Muscle of back (tissue), 11 donors: Measurements from ENCODE around the gene KANK4. TPM values are rescaled to one million over a fixed set of nuclear protein-coding genes. Genes with fewer than 3 reads are reported as not detected.

ENCODE experiments used
- DNase-seq, 3 donors: peaks; one replicate each; pipeline versions ENCODE4 v3.0.0 to v3.0.0-alpha.2; 2013
- polyA plus RNA-seq, 10 donors: library from polyadenylated mRNA; unstranded; fragments of 120-200 nt; gene quantifications; one replicate each; pipeline ENCODE4 v1.2.1, GENCODE V29; 2013; ENCODE audit not compliant: insufficient read length in 10 of 10

Gene KANK4
- polyA plus RNA-seq, 10 donors: 8.2 to 14.2 (median 10.8) TPM

DNA sequence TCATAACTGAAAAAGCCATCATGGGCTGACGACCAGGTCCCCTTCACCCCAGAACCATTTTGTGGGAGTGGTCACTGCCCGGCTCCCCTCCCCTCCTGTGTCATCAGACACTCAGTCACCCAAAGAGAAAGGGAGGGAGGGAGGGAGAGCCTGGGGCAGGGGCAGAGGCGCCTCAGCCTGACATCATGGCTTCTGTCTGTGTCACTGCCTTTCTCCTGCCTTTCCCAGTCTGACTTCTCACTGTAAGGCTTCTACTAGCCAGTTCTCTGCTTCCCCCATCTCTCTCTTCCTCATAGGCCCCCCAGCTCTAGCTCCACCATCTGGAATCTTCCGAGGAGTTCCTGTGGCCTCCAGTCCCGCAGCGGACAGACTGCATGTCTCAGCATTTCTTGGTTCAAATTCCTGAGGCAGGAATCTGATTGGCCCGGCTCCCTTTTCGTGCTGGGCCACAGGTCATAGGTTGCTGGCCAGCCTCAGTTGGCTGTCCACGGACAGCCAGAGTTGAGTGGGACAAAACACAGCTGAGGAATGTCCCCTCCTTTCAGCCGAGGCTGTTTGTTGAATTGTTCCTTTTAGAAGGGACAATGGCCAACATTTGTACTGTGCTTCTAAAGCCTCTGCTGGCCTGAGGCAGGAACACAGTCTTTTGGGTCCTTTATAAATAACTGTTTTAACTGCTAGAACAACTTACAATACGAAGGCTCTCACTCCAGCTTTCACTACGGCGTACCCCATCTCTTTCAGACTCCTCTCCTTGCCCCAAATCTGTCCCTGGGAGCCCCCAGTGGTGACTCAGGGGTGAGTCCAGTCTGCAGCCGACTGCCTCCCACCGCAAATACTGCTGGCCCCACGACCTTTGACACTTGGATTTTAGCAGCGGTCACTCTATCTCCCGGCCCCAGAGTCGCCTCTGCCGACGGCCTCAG is 18.7 kb upstream of the KANK4 start:
- DNase-seq: peak in 2 of 3 donors; percentile 55 to 86

DNA sequence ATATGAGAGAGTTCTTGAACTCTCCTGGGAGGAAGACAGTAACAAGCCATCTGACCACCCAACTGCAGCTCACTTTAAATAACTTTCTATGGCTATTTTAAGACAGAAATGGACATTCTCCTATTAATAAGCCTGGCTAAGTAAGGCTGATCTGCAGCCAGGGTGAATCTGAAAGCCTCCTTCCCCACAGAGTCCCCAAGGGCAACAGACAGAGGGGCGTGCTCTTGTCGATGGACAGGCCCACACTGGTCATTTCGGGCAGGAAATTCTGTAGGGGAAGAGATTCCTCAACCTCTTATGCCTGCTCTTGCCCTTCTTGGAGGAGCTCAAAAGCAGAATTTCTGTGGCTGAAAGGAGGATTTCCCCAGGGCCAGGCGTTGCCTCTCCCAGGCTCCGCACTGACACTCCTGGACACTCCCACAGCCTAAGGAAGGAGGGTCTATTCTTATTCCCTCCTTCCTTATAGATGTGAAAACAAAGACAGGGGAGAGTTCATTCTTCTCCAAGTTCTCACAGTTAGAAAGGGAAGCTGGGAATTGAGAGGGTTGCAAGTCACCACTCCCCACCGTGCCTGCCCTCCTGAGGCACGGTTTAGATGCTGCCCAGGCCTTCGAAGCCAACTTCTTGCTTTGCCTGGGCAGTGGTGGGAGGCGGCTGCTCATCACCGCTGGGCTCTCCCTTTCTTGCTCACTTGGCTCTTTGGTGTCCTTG is 17.9 kb upstream of the KANK4 start:
- peak in 2 of 3 donors; percentile 62 to 90 for DNase-seq

DNA sequence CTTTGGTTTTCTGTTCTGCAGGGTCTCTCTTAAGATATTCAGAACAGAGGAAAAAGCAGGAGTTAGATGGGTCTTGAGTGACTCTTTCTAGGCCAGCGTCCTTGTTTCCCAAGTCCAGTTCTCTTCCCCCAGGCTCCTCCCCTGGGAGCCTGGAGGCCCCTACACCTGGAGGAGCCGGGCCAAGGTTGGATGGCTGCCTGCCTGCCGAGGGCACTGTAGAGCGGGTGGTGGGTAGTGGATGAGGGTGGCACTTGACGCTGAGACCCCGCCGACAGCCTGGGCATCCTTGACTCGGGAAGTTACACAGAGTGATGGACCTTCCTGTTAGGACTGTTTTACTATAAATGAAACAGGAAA is 17.4 kb upstream of the KANK4 start:
- peak in 1 of 3 donors; percentile 52 for DNase-seq

DNA sequence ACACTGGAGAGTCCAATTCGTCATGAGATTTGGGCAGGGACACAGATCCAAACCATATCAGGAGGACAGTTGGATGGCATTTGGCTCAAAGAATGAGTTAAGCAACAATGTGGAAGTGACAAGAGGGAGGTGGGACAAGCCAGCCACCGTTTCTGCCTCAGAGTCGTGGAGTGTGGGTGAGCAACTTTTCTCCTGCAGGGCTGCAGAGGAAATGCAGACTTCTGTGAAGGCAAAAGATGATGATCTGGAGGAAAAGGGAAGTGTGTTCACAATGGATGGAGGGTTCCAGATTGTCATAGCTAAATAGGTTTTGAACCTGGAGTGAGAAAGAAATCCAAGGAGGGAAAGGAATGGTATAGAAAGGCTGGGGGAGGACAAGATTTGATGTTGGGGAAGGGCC is 16.4 kb upstream of the KANK4 start:
- DNase-seq: no peak

DNA sequence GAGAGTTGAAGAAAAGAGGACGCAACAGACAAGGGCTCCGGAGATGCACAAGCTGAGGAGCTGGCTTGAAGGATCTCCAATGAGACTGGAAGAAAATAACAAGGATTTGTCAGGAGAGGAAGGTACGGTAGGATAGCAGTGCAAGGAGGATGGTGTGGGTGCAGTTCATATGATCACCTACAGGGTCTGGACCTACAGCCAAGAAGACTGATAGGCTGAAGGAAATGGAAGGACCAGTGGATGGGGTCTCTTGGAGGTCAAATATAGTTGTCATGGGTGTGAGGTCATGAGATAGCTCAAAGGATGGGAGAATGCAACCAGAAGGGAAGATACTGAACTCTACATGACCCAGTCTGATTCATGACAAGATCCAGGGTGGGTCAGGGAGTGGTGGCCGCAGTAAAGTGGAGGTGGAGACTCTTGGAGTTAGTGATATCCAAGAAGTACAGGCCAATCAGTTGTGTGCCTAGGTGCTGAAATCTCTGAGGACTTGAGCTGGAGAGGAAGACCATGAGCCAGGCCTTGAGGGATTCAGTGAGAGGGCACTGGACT is 15.3 kb upstream of the KANK4 start:
- DNase-seq: no peak

DNA sequence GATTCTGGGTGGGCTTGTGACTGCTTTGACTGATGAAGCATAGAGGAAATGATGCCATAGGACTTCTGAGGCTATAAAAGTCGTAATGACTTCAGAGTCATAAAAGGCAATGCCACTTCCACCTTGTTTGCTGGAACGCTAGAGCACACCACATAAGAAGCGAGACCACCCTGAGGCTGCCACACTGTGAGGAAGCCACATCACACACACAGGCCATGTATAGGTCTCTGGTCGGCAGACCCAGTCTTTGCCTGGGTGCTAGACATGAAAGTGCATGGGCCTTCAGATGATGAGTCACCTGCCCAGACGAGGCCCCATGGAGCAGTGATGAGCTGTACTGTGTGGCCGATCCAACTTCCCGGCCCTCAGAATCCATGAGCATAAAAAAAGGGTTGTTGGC is 14.2 kb upstream of the KANK4 start:
- DNase-seq: no peak

DNA sequence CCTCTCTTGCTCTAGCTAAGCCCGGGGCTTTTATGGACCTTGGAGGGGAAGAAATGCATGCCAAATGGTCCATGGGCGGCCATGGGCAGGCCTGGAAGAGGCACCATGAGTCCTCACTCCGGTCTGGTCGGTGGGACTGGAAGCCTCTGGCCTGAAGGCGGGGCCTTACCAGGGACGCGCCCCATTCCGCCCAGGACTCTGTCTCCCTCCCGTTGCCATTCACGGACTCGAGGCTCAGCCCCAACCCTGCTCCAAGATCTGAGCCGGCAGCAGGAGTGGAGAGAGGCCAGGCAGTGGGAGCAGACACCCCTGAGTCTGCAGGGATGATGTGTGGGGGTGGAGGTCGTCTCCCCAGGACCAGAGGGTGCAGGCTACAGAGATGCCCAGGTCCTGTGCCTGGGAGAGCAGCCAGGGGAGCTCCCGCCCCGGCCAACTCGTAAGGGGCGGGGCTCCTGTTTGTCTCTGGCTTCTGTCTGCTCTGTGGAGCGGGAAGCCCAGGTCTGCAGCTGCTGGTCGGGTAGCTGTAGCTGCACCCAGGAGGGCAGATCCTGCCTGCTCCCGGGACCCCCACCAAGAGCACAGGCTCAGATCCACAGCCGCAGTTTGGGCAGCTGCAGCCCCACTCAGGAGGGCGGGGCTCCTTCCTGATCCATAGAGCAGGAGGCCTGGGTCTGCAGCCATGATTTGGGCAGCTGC is 8.3 kb upstream of the KANK4 start:
- peak in 1 of 3 donors; percentile 59 for DNase-seq

DNA sequence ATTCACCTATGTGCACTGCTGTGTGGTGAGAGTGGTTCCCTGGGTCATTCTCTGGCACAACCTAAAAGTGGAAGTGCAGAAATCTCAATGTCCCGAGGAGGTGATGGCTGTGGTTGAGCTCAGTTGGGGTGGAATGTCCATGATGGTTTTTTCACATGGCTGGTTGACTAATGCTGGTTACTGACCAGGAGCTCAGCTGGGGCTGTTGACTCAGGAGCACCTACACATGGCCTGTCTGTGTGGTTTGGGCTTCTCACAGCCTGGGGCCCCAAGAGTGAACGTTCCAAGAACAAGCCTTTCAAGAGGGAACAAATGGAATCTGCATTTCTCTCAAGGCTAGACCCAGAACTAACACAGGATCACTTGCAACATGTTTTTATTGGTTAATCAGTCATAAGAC is 6.4 kb upstream of the KANK4 start:
- DNase-seq: no peak

DNA sequence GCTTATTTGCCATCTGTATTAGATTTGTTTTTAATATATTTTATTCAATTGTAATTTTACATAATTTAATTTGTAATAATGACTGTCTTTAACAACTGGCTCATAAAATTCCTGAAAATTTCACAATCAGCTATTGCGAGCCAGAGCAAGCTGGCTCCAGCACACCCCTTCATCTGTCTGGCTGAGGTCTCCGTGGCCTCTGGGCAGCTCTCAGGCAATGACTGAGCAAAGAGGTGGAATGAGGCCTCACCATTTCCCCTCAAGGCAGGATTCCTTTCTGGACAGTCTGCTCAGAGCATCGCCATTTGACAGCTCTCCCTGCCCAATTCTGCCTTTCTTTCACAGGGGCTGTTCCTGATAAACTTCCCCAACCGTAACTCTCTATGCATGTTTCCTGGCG is 5.8 kb upstream of the KANK4 start:
- DNase-seq: peak in 1 of 3 donors; percentile 60

DNA sequence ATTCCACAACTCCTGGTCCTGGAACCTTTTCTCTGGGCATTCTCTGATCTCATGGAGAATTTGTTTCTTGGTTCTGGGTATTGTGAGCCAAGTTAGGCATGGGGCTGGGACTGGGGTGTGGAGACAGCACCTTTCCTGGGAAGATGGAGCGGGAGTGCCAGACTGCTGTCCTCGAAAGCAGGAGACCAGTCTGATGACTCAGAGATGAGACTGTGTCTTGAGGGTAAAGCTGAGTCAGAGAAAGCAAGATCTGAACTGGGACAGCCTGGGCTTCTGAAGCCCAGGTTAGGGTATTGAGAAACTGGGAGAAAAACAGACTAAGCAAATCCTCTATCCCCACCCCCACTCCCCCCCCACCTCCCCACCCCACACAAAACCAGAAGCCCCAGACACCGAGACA is 2.2 kb upstream of the KANK4 start:
- peak in 1 of 3 donors; percentile 60 for DNase-seq

DNA sequence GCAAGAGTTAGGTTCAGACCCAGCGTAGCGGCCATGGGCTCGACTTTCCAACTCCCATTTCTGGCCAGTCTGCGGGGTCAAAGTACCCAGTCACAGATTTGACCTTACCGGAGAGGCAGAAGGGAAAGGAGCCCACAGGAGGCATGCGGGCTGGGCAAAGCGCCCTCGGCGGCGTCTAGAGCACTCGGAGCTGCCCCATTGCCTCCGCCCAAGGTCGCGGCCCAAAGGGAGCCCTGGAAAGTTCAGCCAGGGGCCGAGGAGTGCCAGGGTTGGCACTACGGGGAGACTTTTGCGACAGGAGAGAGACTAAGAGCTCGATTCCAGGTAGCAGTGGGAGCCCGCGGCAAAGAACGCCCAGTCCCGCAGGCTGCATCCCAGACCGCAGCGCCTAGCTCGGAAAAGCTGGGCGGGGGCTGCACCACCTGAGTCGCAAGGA is 896 bp downstream of the KANK4 start:
- no peak for DNase-seq

DNA sequence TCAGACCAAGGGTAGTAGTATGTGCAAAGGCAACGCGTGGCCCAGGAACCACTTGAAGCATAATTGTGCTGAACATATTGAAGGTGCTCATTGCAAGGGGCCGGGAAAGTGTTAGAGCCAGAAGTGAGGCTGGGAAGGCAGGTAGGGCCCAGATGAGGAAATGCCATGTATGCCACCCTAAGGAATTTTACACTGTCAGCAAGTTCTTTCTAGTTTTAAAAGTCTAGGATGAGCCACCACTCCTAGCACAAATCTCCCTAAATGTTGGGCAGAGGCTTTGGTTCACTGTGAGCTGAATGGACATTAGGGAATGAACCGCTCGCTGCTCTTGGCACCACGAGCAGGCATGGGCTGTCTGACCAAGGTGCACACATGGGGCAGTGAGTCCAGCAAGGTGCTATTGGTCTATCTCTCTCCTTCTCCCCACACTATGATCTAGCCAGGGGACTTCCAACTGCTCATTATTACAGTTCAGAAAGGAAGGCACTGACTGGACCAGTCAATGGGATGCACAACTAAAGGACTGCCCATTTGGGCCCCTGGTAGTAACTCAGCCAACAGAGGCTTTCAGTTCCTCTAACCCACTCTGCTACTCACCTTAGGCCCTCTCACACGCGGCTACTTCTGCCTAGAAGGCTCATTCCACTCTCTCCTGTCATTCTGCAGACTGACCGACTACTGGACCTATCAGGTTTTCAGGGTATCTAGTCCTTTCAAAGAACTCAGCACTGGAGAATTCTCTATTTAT is 2.0 kb downstream of the KANK4 start:
- no peak for DNase-seq

DNA sequence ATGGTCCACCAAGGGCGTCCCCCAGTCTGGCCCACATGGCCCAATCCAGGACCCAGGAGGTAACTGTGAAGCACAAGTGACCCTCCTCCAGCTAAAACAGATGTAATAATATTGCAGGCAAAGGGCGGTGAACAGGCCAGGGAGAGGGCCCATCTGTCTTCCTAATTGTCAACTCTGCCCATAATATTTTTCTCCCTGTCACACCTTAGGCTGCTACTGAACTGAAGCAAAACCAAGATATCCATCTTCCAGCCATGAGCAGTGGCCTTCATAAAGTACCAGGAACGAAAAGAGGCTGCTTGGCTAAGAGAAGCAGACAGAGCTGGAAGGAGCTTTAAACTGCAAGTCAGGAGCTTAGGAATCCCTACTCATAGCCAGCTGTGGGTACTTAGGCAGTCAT is 3.1 kb downstream of the KANK4 start:
- no peak for DNase-seq

DNA sequence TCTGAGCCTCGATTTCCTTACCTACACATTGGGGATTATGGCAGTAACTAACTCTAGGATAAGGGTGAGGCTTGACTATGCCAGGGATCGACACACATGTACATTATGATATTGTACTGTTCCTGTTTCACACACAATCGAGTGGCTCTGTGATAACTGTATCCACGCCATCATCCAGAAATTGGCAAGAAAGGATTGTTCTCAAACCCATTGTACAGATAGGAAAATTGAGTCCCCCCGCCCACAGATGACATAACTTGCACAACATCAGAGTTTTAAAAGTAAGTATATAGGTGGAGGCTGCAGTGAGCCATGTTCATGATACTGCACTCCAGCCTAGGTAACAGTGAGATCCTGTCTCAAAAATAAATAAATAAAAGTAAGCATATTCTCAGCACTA is 3.8 kb downstream of the KANK4 start:
- no peak for DNase-seq

DNA sequence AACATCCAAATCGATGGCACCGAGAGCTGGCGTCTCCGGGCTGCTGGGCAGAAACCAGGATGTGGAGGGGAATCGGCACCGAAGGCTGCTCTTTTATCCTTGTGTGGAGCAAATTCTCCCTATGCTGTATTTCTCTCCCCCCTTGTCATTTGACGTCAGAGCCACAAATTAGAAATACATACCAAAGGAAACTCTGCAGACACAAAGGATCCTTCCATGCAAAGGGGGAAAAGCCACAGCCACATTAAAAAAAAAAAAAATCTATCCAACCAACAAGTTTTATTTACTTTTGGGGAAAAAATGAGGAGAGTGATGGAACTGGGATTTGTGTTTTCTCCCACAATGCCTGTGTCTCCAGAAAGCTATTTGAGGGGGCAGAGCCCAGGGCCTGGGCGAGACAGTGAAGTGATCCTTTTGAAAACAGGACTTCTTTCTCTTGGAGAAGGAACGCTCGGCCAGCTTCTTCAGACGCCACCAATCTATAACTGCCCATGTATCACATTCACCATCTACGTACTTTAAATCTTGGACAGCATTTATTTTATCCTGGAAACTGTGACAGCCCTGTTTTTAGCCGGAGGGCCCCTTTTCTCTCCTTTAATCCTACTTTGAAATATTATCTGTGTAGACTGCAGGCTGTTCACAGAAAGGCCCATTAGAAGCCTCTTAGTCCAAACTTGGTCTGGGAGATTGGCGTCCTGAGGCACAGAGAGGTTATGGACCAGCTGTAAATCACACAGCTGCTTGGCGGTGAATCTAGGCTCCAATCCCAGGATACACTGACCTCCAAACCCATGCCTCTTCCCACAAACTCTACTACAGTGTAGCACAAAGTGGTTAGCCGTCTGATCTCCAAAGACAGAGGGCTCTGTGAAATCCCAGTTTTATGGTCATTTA is 4.5 kb downstream of the KANK4 start:
- no peak for DNase-seq

DNA sequence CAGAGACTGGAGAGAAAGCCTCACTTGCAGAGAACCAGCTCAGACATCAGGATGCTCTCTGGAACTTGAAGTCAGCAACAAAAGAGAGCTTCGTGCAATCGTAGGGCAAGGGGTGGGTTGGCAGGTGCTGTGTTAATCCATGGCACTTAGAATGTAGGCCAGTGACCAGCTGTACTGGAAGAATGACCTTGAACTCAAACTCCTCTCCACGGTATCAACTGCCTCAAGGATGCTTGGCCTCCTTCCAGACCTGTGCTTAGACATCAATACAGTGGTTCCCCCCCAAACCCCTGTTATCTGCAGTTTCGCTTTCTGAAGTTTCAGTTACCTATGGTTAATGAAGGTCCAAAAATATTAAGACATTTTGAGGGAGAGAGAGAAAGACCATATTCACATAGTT is 6.5 kb downstream of the KANK4 start:
- no peak for DNase-seq

DNA sequence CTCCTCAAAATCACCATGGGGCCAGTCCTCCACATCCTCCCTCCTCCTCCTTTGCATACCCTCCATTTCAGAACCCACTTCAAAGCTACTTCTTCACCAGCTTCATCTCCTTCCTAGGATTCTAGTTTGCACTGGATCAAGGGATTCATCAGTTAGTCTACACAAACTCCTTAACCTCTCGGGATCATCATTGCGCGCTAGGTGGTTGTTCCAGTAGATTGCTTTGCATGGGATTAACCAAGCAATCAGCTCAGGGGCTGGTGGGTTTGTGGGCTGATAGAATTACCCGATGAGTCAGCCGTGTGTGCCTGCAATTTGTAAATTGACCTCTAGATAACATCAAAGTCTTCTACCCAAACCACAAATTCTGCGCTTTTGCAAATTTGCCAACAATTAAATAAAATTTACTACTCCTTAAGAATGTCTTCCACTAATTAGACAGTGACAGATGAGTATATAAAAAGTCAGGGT is 7.7 kb downstream of the KANK4 start:
- DNase-seq: no peak

DNA sequence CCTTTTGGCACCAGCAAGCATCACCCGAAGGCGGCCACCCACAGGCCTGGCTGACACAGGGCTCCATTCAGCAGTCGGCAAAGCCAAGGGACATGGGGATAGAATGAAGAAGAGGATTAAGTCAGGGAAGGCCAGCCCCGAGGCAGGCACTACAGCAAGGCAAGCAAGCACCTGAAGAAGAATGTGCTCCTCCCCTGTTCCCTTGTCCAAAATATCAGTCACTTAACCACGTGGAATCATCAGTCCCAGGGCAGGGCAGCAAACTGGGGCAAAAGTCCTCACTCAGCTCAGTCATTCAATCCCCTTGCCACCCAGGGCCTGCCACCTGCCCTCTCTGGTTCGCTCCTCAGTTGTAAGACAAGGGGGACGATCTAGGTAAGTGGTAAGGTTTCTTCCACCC is 9.3 kb downstream of the KANK4 start:
- DNase-seq: no peak

DNA sequence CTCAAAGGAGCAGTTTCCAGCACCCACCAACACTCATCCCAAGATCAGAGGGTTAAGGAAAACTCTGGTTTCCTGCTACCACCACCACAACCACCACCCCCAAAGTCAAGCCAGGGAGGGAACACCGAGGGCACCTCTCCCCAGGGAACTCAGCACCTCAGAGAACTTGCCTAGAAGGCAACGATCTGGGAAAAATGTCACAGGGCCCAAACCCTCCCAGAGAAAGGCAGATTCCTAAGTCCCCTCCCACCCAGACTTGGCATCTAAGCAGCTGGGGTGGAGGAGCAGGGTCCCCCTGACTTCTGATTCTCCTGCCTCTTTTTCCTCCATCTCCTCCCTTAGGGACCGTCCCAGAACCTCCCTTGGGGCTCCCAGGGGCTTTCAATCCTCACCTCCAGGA is 10.6 kb downstream of the KANK4 start:
- no peak for DNase-seq

DNA sequence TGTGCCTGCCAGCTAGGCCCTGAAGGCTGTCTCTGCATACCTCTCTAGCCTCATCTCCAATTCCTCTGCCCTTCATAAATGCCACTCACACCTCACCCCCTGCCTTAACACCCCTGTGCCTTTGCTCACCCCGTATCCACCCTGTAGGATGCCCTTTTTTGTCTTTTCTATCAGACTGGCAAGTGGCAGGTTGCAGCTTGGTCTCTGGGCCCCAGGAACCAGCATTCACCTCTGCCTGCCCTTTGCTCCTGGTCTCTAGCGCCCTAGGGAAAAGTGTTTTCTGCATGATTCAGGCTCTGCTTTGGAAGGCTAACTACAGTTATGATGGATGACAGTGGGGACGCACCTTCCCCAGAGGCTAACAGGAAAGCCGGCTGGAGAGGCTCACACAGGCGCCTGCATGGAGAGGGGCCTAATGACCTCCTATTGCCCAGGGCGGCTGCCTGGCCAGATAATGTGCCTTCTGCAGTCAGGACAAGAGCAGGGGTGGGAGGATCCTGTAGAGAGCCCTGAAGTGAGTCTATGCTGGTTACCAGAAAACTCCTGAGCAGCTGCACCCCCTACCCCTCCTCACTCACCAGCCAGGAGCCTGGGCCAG is 11.2 kb downstream of the KANK4 start:
- no peak for DNase-seq
